Measurements from ENCODE around the gene TBCCD1.

GRCh38 chr3:186519021-186519658, 48.0 kb downstream of the TBCCD1 start:
- TF ChIP-seq CTCF (IDR thresholded peaks at IDR 0.05; ENCODE audit: low read length) (no peak), EZH2 (IDR thresholded peaks at IDR 0.05; ENCODE audit: borderline replicate concordance, low read length) (no peak)

Data from OCI-LY1 (cell line).